HepG2 (cell line): ENCODE results near the gene MAP1B. TPM values are rescaled to one million over a fixed set of nuclear protein-coding genes. Genes with fewer than 3 reads are reported as not detected.

ENCODE experiments used
- CREM ChIP-seq, 2 experiments: sonication (generic) in 1 of 2; formaldehyde crosslinking in 1 of 2; IDR thresholded peaks; 2 replicates each; pipeline versions ENCODE4 v1.4.0 to v1.6.1; 2016 to 2020; ENCODE audit warnings: antibody characterized with exemption in 1 of 2, mild to moderate bottlenecking in 1 of 2, missing genetic modification reagents in 1 of 2
- ELF1 ChIP-seq: sonication (generic); formaldehyde crosslinking; IDR thresholded peaks from 2 replicates; pipeline ENCODE4 v1.4.0; 2020; ENCODE audit warnings: missing genetic modification reagents
- FOXA3 ChIP-seq: IDR thresholded peaks from 2 replicates; pipeline ENCODE4 v1.6.1; 2016; ENCODE audit warnings: missing genetic modification reagents, missing compliant biosample characterization
- FOXJ3 ChIP-seq: sonication (generic); formaldehyde crosslinking; IDR thresholded peaks from 2 replicates; pipeline ENCODE4 v1.4.0; 2020; ENCODE audit warnings: missing genetic modification reagents, mild to moderate bottlenecking, borderline replicate concordance
- HMGA1 ChIP-seq: sonication (generic); formaldehyde crosslinking; conservative IDR thresholded peaks from 2 replicates; pipeline ENCODE4 v1.4.0; 2020; ENCODE audit warnings: missing genetic modification reagents
- KAT8 ChIP-seq: IDR thresholded peaks from 2 replicates; pipeline ENCODE4 v1.6.1; 2016; ENCODE audit warnings: missing genetic modification reagents, missing compliant biosample characterization
- MEIS1 ChIP-seq: sonication (generic); formaldehyde crosslinking; IDR thresholded peaks from 2 replicates; pipeline ENCODE4 v1.9.0; 2021; ENCODE audit warnings: mild to moderate bottlenecking, missing genetic modification reagents, moderate library complexity, borderline replicate concordance
- NFKBIZ ChIP-seq: IDR thresholded peaks from 2 replicates; pipeline ENCODE4 v1.6.1; 2018; ENCODE audit warnings: missing genetic modification reagents, missing compliant biosample characterization
- RFX1 ChIP-seq: fragments of 450-650 bp; IDR thresholded peaks from 2 replicates; pipeline ENCODE4 v1.6.1; 2017
- SALL2 ChIP-seq: sonication (generic); formaldehyde crosslinking; IDR thresholded peaks from 2 replicates; pipeline ENCODE4 v1.8.1; 2023; ENCODE audit warnings: mild to moderate bottlenecking, missing genetic modification reagents, inconsistent platforms
- SRSF9 ChIP-seq: fragments of 200-400 bp; formaldehyde crosslinking; IDR thresholded peaks from 2 replicates; pipeline ENCODE4 v1.6.1; 2018; ENCODE audit warnings: borderline replicate concordance, mild to moderate bottlenecking, low read depth, low read length; ENCODE audit not compliant: insufficient read depth, poor library complexity, severe bottlenecking
- SSRP1 ChIP-seq: IDR thresholded peaks from 2 replicates; pipeline ENCODE4 v1.6.1; 2016; ENCODE audit warnings: control low read depth
- ZBTB20 ChIP-seq: sonication (generic); formaldehyde crosslinking; IDR thresholded peaks from 2 replicates; pipeline ENCODE4 v1.8.1; 2023; ENCODE audit warnings: missing genetic modification reagents, low read depth, mild to moderate bottlenecking, borderline replicate concordance
- ZFP36 ChIP-seq: fragments of 150-350 bp; IDR thresholded peaks from 2 replicates; pipeline ENCODE4 v1.6.1; 2018; ENCODE audit warnings: borderline replicate concordance, low read length, low read depth; ENCODE audit not compliant: partially characterized antibody
- ZNF335 ChIP-seq: sonication (generic); formaldehyde crosslinking; IDR thresholded peaks from 2 replicates; pipeline ENCODE4 v1.4.0; 2020; ENCODE audit warnings: missing genetic modification reagents
- ZNF354B ChIP-seq: sonication (generic); formaldehyde crosslinking; IDR thresholded peaks from 2 replicates; pipeline ENCODE4 v1.8.0; 2022; ENCODE audit warnings: mild to moderate bottlenecking, missing genetic modification reagents
- ZNF430 ChIP-seq: sonication (generic); formaldehyde crosslinking; IDR thresholded peaks from 2 replicates; pipeline ENCODE4 v1.9.0; 2021; ENCODE audit warnings: mild to moderate bottlenecking, missing genetic modification reagents
- ZNF670 ChIP-seq: sonication (generic); formaldehyde crosslinking; IDR thresholded peaks from 2 replicates; pipeline ENCODE4 v1.8.0; 2022; ENCODE audit warnings: mild to moderate bottlenecking, missing genetic modification reagents, borderline replicate concordance
- ZNF747 ChIP-seq: sonication (generic); formaldehyde crosslinking; IDR thresholded peaks from 2 replicates; pipeline ENCODE4 v1.8.1; 2023; ENCODE audit warnings: missing genetic modification reagents, mild to moderate bottlenecking, borderline replicate concordance
- ZNF879 ChIP-seq: sonication (generic); formaldehyde crosslinking; IDR thresholded peaks from 2 replicates; pipeline ENCODE4 v1.8.1; 2023; ENCODE audit warnings: missing genetic modification reagents
- ZSCAN20 ChIP-seq: sonication (generic); formaldehyde crosslinking; IDR thresholded peaks from 2 replicates; pipeline ENCODE4 v1.4.0; 2020; ENCODE audit warnings: missing genetic modification reagents, mild to moderate bottlenecking, borderline replicate concordance
- polyA plus RNA-seq, 8 experiments: library from polyadenylated mRNA; depleted of rRNA in 3 of 8; stranded (reverse) in 7 of 8; unstranded in 1 of 8; fragments of >200 nt; fragmentation: Illumina TruSeq in 4 of 8; extraction: Trizol in 4 of 8; gene quantifications; 2 replicates each; pipeline versions ENCODE4 v1.2.1 to v1.2.3, GENCODE V29; 2011 to 2016; ENCODE audit warnings: low read depth in 4 of 8, missing spikeins in 1 of 8, mixed read lengths in 1 of 8; ENCODE audit not compliant: insufficient read depth in 1 of 8
- total RNA-seq, 5 experiments: library from RNA; depleted of rRNA; stranded (reverse); fragments of >200 nt; fragmentation: Illumina TruSeq; extraction: Trizol; gene quantifications; 2 replicates each; pipeline ENCODE4 v1.2.3, GENCODE V29; 2016; ENCODE audit warnings: low read depth in 1 of 5
- TF ChIP-seq, protein P1 (sequence below): sonication (generic); formaldehyde crosslinking; conservative IDR thresholded peaks from 2 replicates; pipeline ENCODE4 v1.4.0; 2020; ENCODE audit warnings: missing genetic modification reagents
- TF ChIP-seq, protein P2 (sequence below): fragments of 450-650 bp; IDR thresholded peaks from 2 replicates; pipeline ENCODE4 v1.6.1; 2016
- TF ChIP-seq, protein P3 (sequence below): IDR thresholded peaks from 2 replicates; pipeline ENCODE4 v1.6.1; 2016; ENCODE audit warnings: mild to moderate bottlenecking
- TF ChIP-seq, protein P4 (sequence below): sonication (generic); formaldehyde crosslinking; IDR thresholded peaks from 2 replicates; pipeline ENCODE4 v1.8.0; 2022; ENCODE audit warnings: mild to moderate bottlenecking, missing genetic modification reagents, moderate library complexity

MAP1B gene
- total and polyA plus RNA-seq, 2 of the 13 experiments (the other 11 are each of a cell fraction or from before 2014, with no cell fraction given), result 3.3 to 6.2 TPM

DNA sequence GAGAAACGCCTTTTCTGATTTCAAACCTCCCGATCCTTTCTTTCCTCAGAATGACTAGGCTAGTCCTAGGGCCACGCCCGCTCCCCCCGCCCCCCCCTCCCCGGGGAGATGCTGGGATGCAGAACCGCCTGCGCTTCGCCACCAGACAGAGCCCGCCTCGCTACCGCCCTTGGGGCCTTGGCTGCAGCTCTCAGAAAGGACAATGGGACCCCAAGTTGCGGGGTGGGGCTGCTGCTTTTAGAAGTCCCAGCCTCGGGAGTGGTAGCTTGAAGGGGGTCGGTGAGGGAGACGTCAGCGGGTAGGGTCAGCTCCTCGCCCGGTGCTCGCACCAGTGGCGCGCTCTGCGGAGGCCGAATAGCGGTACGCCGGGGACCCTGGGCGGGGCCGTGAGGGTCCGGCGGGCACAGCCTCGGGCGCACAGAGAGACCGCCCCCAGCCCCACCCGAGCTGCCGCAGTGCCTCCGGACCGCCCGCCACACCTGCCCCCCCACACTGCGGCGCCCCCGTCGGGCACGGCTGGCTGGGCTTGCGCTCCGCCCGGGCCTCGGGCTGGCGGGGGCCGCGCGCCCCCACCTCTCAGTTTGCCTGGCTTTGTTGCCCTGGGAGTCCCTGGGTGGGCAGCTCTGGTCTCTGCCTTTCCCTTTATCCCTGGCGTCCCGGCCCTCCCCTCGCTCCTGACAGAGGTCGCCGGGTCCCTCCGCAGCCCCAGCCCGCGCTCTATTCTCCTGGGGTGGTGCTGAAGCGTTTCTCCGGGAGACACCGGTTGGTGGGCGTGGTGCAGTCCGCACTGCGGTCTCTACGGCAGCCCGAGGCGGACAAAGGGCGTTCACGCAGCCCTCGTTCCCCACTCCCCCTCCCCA, 1.2 kb downstream of the MAP1B start (continued):
- TF ChIP-seq ZNF670, result no peak
- TF ChIP-seq ELF1 (CRISPR knock-in tag), result no peak
- TF ChIP-seq HMGA1, result no peak
- TF ChIP-seq FOXA3 (CRISPR knock-in tag), result no peak
- no peak for TF ChIP-seq ZNF879 (CRISPR knock-in tag)
- no peak for TF ChIP-seq SALL2 (CRISPR knock-in tag)
- no peak for TF ChIP-seq SRSF9
- TF ChIP-seq ZNF747 (CRISPR knock-in tag), result 0 out of 2 replicates have a peak, but pooled peaks have one; percentile 26
- no peak for TF ChIP-seq FOXJ3 (CRISPR knock-in tag)
- TF ChIP-seq NFKBIZ (CRISPR knock-in tag), result no peak
- no peak for TF ChIP-seq ZNF335 (CRISPR knock-in tag)
- no peak for TF ChIP-seq SSRP1 (CRISPR knock-in tag)
- no peak for TF ChIP-seq ZSCAN20 (CRISPR knock-in tag)
- TF ChIP-seq, protein P1, sequence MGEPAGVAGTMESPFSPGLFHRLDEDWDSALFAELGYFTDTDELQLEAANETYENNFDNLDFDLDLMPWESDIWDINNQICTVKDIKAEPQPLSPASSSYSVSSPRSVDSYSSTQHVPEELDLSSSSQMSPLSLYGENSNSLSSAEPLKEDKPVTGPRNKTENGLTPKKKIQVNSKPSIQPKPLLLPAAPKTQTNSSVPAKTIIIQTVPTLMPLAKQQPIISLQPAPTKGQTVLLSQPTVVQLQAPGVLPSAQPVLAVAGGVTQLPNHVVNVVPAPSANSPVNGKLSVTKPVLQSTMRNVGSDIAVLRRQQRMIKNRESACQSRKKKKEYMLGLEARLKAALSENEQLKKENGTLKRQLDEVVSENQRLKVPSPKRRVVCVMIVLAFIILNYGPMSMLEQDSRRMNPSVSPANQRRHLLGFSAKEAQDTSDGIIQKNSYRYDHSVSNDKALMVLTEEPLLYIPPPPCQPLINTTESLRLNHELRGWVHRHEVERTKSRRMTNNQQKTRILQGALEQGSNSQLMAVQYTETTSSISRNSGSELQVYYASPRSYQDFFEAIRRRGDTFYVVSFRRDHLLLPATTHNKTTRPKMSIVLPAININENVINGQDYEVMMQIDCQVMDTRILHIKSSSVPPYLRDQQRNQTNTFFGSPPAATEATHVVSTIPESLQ (CRISPR knock-in tag), result no peak
- 0 out of 2 replicates have a peak, but pooled peaks have one; percentile 4 for TF ChIP-seq ZNF430 (CRISPR knock-in tag)
- TF ChIP-seq ZBTB20 (CRISPR knock-in tag), result no peak
- TF ChIP-seq ZFP36, result no peak
- TF ChIP-seq CREM (IDR thresholded peaks at IDR 0.05), result no peak
- TF ChIP-seq CREM (CRISPR knock-in tag; IDR thresholded peaks at IDR 0.05), result no peak
- TF ChIP-seq, protein P2, sequence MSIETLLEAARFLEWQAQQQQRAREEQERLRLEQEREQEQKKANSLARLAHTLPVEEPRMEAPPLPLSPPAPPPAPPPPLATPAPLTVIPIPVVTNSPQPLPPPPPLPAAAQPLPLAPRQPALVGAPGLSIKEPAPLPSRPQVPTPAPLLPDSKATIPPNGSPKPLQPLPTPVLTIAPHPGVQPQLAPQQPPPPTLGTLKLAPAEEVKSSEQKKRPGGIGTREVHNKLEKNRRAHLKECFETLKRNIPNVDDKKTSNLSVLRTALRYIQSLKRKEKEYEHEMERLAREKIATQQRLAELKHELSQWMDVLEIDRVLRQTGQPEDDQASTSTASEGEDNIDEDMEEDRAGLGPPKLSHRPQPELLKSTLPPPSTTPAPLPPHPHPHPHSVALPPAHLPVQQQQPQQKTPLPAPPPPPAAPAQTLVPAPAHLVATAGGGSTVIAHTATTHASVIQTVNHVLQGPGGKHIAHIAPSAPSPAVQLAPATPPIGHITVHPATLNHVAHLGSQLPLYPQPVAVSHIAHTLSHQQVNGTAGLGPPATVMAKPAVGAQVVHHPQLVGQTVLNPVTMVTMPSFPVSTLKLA, result no peak
- peak; percentile 64; the same call in 1 of the 2 replicates for TF ChIP-seq KAT8 (CRISPR knock-in tag)
- TF ChIP-seq, protein P3, sequence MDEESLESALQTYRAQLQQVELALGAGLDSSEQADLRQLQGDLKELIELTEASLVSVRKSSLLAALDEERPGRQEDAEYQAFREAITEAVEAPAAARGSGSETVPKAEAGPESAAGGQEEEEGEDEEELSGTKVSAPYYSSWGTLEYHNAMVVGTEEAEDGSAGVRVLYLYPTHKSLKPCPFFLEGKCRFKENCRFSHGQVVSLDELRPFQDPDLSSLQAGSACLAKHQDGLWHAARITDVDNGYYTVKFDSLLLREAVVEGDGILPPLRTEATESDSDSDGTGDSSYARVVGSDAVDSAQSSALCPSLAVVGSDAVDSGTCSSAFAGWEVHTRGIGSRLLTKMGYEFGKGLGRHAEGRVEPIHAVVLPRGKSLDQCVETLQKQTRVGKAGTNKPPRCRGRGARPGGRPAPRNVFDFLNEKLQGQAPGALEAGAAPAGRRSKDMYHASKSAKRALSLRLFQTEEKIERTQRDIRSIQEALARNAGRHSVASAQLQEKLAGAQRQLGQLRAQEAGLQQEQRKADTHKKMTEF, result no peak
- no peak for TF ChIP-seq RFX1
- TF ChIP-seq, protein P4, sequence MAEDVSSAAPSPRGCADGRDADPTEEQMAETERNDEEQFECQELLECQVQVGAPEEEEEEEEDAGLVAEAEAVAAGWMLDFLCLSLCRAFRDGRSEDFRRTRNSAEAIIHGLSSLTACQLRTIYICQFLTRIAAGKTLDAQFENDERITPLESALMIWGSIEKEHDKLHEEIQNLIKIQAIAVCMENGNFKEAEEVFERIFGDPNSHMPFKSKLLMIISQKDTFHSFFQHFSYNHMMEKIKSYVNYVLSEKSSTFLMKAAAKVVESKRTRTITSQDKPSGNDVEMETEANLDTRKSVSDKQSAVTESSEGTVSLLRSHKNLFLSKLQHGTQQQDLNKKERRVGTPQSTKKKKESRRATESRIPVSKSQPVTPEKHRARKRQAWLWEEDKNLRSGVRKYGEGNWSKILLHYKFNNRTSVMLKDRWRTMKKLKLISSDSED (CRISPR knock-in tag), result no peak
- no peak for TF ChIP-seq ZNF354B (CRISPR knock-in tag)
- TF ChIP-seq MEIS1 (CRISPR knock-in tag), result no peak
